H9 (cell line): Measurements from ENCODE around the gene SYNC. TPM values are rescaled to one million over a fixed set of nuclear protein-coding genes. Genes with fewer than 3 reads are reported as not detected.

Experiments
- DNase-seq: peaks from one replicate; pipeline ENCODE4 v3.0.0-alpha.2; 2017
- H2AFZ ChIP-seq: one replicate; pipeline ENCODE4 v1.6.1; 2013; ENCODE audit warnings: mild to moderate bottlenecking, low read length, control low read depth, moderate library complexity
- H2AK5ac ChIP-seq: 2 replicates; pipeline ENCODE4 v1.6.1; 2013; ENCODE audit warnings: low read length, control low read depth, mixed read lengths; ENCODE audit not compliant: insufficient read length
- H2BK120ac ChIP-seq: one replicate; pipeline ENCODE4 v1.6.1; 2013; ENCODE audit warnings: low read depth, mild to moderate bottlenecking, low read length, control low read depth, inconsistent platforms; ENCODE audit not compliant: poor library complexity, severe bottlenecking
- H2BK12ac ChIP-seq: 2 replicates; pipeline ENCODE4 v1.6.1; 2013; ENCODE audit warnings: low read length, control low read depth, mixed read lengths, low read depth; ENCODE audit not compliant: insufficient read length
- H2BK15ac ChIP-seq: 2 replicates; pipeline ENCODE4 v1.6.1; 2013; ENCODE audit warnings: low read depth, low read length, control low read depth
- H2BK20ac ChIP-seq: one replicate; pipeline ENCODE4 v1.6.1; 2013; ENCODE audit warnings: low read depth, mild to moderate bottlenecking, low read length, control low read depth, inconsistent platforms; ENCODE audit not compliant: poor library complexity, severe bottlenecking
- H2BK5ac ChIP-seq: 2 replicates; pipeline ENCODE4 v1.6.1; 2013; ENCODE audit warnings: low read length, control low read depth, mixed read lengths; ENCODE audit not compliant: insufficient read length
- H3K14ac ChIP-seq: 2 replicates; pipeline ENCODE4 v1.6.1; 2013; ENCODE audit warnings: low read length, control low read depth; ENCODE audit not compliant: insufficient read depth
- H3K18ac ChIP-seq: 2 replicates; pipeline ENCODE4 v1.6.1; 2013; ENCODE audit warnings: low read depth, mild to moderate bottlenecking, mixed read lengths, low read length, control low read depth; ENCODE audit not compliant: insufficient read length
- H3K23ac ChIP-seq: 2 replicates; pipeline ENCODE4 v1.6.1; 2013; ENCODE audit warnings: low read length, control low read depth, mixed read lengths, low read depth; ENCODE audit not compliant: insufficient read length
- H3K23me2 ChIP-seq: 2 replicates; pipeline ENCODE4 v1.6.1; 2013; ENCODE audit warnings: low read depth, mild to moderate bottlenecking, mixed read lengths, low read length, control low read depth; ENCODE audit not compliant: insufficient read length, poor library complexity, severe bottlenecking
- H3K27ac ChIP-seq: 2 replicates; pipeline ENCODE4 v1.5.1; 2013; ENCODE audit warnings: low read length, control low read depth, mixed read lengths, low read depth; ENCODE audit not compliant: insufficient read length
- H3K27me3 ChIP-seq: 2 replicates; pipeline ENCODE4 v1.6.1; 2013; ENCODE audit warnings: low read length, control low read depth, inconsistent platforms; ENCODE audit not compliant: insufficient read depth
- H3K4ac ChIP-seq: 2 replicates; pipeline ENCODE4 v1.6.1; 2013; ENCODE audit warnings: low read depth, mild to moderate bottlenecking, control low read depth, inconsistent platforms, low read length, moderate library complexity
- H3K4me1 ChIP-seq: 2 replicates; pipeline ENCODE4 v1.6.1; 2013; ENCODE audit warnings: low read length, control low read depth, inconsistent platforms; ENCODE audit not compliant: insufficient read depth
- H3K4me2 ChIP-seq: 2 replicates; pipeline ENCODE4 v1.6.1; 2013; ENCODE audit warnings: low read length, control low read depth, mixed read lengths; ENCODE audit not compliant: insufficient read length, insufficient read depth
- H3K56ac ChIP-seq: 2 replicates; pipeline ENCODE4 v1.6.1; 2013; ENCODE audit warnings: low read depth, mild to moderate bottlenecking, mixed read lengths, low read length, control low read depth; ENCODE audit not compliant: insufficient read length
- H3K79me1 ChIP-seq: 2 replicates; pipeline ENCODE4 v1.6.1; 2013; ENCODE audit warnings: low read depth, mild to moderate bottlenecking, moderate library complexity, low read length, control low read depth, inconsistent platforms; ENCODE audit not compliant: insufficient read depth, poor library complexity, severe bottlenecking
- H3K79me2 ChIP-seq: 2 replicates; pipeline ENCODE4 v1.6.1; 2013; ENCODE audit warnings: low read length, control low read depth, inconsistent platforms; ENCODE audit not compliant: insufficient read depth
- H3K9ac ChIP-seq: 2 replicates; pipeline ENCODE4 v1.6.1; 2013; ENCODE audit warnings: low read length, control low read depth, mixed read lengths; ENCODE audit not compliant: insufficient read length; ENCODE audit errors: extremely low read depth
- H3K9me3 ChIP-seq: one replicate; pipeline ENCODE4 v1.6.1; 2013; ENCODE audit warnings: low read depth, low read length, inconsistent platforms; ENCODE audit not compliant: control insufficient read depth
- H3T11ph ChIP-seq: one replicate; pipeline ENCODE4 v1.6.1; 2013; ENCODE audit warnings: mild to moderate bottlenecking, low read length, control low read depth, inconsistent platforms
- H4K20me1 ChIP-seq: one replicate; pipeline ENCODE4 v1.6.1; 2013; ENCODE audit not compliant: control insufficient read depth, insufficient read length, insufficient read depth
- H4K5ac ChIP-seq: 2 replicates; pipeline ENCODE4 v1.6.1; 2013; ENCODE audit warnings: low read depth, mild to moderate bottlenecking, mixed read lengths, low read length, control low read depth; ENCODE audit not compliant: insufficient read length
- H4K8ac ChIP-seq: replicated peaks from 2 replicates; pipeline ENCODE4 v1.6.1; 2013; ENCODE audit warnings: low read length, control low read depth, mixed read lengths, low read depth; ENCODE audit not compliant: insufficient read length
- H4K91ac ChIP-seq: 2 replicates; pipeline ENCODE4 v1.6.1; 2013; ENCODE audit warnings: low read depth, mild to moderate bottlenecking, moderate library complexity, mixed read lengths, low read length, control low read depth; ENCODE audit not compliant: insufficient read length
- H3K27ac Mint-ChIP-seq, 3 experiments: 2 replicates in 2 of 3; 3 replicates in 1 of 3; pipeline ENCODE4 v1.8.0; 2020 to 2021; ENCODE audit warnings: mixed read lengths in 3 of 3, mild to moderate bottlenecking in 1 of 3, moderate library complexity in 1 of 3
- H3K27me3 Mint-ChIP-seq: 2 replicates; pipeline ENCODE4 v1.8.0; 2021; ENCODE audit warnings: low read depth, mild to moderate bottlenecking, moderate library complexity, mixed read lengths
- H3K36me3 Mint-ChIP-seq, 3 experiments: 2 replicates in 2 of 3; 3 replicates in 1 of 3; pipeline ENCODE4 v1.8.0; 2020 to 2021; ENCODE audit warnings: low read depth in 3 of 3, mixed read lengths in 3 of 3; ENCODE audit not compliant: insufficient read depth in 1 of 3
- H3K4me1 Mint-ChIP-seq, 2 experiments: 2 replicates each; pipeline ENCODE4 v1.8.0; 2020; ENCODE audit warnings: mixed read lengths in 2 of 2
- H3K4me3 Mint-ChIP-seq, 2 experiments: 2 replicates in 1 of 2; 3 replicates in 1 of 2; pipeline ENCODE4 v1.8.0; 2020 to 2021; ENCODE audit warnings: mild to moderate bottlenecking in 2 of 2, mixed read lengths in 2 of 2, moderate library complexity in 1 of 2
- H3K9me3 Mint-ChIP-seq, 2 experiments: 2 replicates in 1 of 2; 3 replicates in 1 of 2; pipeline ENCODE4 v1.8.0; 2020; ENCODE audit warnings: mild to moderate bottlenecking in 2 of 2, mixed read lengths in 2 of 2, moderate library complexity in 1 of 2
- WGBS: extraction: QIAGEN DNeasy Blood & Tissue Kit; methylation state at CpG from one replicate; pipeline ENCODE4 v1.1.7; 2013; ENCODE audit warnings: missing lambda C conversion rate, low lambda C conversion rate, mixed read lengths; ENCODE audit not compliant: insufficient read length; ENCODE audit errors: extremely low coverage; 5-methylcytosine and 5-hydroxymethylcytosine counted together
- total RNA-seq: library from RNA; stranded (reverse); gene quantifications from 2 replicates; pipeline ENCODE4 v1.2.1, GENCODE V29; 2021
- TF ChIP-seq, protein P1 (sequence below): fragments of 200-600 bp; sonication (generic); conservative IDR thresholded peaks from 3 replicates; pipeline ENCODE4 v1.8.0; 2021; ENCODE audit warnings: antibody characterized with exemption, mild to moderate bottlenecking

Gene SYNC
- total RNA-seq, 1 experiment from 2014 or later = 0.15 TPM

DNA sequence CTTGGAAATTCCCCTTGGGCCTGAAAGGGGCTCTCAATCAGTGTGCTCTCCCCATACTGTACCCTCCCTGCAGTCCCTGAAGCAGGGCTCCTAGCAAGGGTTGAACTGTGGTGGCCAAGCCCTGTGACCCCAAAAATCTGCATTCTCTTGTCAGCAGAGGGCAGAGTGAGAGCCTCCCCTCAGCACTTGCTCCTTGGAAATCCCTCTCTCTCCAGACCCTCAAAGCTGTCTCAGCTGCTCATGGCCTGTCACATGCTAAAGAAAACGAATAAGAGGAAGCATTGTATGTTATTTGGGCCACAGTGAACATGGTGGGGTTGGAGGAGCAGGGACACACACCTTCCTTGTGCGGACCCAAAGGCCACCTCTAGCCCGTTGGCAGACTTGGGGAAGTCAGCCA lies 47.2 kb upstream of the SYNC start:
- no peak overlapping the region for H4K91ac ChIP-seq
- H3K23me2 ChIP-seq = peaks cover 5% of the 10 kb centered on the region
- H3K9me3 ChIP-seq = no peaks in the 10 kb centered on the region
- no peak overlapping the region for H2BK120ac ChIP-seq
- no peak overlapping the region for H3T11ph ChIP-seq
- no peak overlapping the region; a peak in 2 of 7 replicates for H3K27ac Mint-ChIP-seq
- no peaks in the 10 kb centered on the region for H3K27me3 ChIP-seq
- H2AFZ ChIP-seq = no peak overlapping the region
- no peak overlapping the region for H3K4me3 Mint-ChIP-seq
- no peak overlapping the region for H3K14ac ChIP-seq
- H3K79me1 ChIP-seq = no peaks in the 10 kb centered on the region
- H2AK5ac ChIP-seq = no peak overlapping the region
- no peaks in the 10 kb centered on the region for H4K20me1 ChIP-seq
- H3K18ac ChIP-seq = no peak overlapping the region
- H2BK5ac ChIP-seq = no peak overlapping the region
- no peak overlapping the region for H2BK12ac ChIP-seq
- H3K23ac ChIP-seq = no peak overlapping the region
- no peak overlapping the region for H3K56ac ChIP-seq
- WGBS = no CpG with 5 or more reads among the region's 3 CpGs
- H4K5ac ChIP-seq = no peak overlapping the region
- H3K27me3 Mint-ChIP-seq = no peaks in the 10 kb centered on the region
- H2BK15ac ChIP-seq = no peak overlapping the region
- no peak overlapping the region for H3K27ac ChIP-seq
- peaks cover 3% of the 10 kb centered on the region; the same call in 1 of the 2 replicates for H3K79me2 ChIP-seq
- peaks cover 16 to 18% of the 10 kb centered on the region in 2 experiments for H3K4me1 Mint-ChIP-seq
- H3K9ac ChIP-seq = no peak overlapping the region
- H2BK20ac ChIP-seq = no peak overlapping the region
- TF ChIP-seq, protein P1, sequence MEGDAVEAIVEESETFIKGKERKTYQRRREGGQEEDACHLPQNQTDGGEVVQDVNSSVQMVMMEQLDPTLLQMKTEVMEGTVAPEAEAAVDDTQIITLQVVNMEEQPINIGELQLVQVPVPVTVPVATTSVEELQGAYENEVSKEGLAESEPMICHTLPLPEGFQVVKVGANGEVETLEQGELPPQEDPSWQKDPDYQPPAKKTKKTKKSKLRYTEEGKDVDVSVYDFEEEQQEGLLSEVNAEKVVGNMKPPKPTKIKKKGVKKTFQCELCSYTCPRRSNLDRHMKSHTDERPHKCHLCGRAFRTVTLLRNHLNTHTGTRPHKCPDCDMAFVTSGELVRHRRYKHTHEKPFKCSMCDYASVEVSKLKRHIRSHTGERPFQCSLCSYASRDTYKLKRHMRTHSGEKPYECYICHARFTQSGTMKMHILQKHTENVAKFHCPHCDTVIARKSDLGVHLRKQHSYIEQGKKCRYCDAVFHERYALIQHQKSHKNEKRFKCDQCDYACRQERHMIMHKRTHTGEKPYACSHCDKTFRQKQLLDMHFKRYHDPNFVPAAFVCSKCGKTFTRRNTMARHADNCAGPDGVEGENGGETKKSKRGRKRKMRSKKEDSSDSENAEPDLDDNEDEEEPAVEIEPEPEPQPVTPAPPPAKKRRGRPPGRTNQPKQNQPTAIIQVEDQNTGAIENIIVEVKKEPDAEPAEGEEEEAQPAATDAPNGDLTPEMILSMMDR = no peak; the same call in 2 of the 3 replicates
- H4K8ac ChIP-seq = no peak overlapping the region
- no peak overlapping the region for H3K4ac ChIP-seq
- DNase-seq = no peak
- no peaks in the 10 kb centered on the region for H3K9me3 Mint-ChIP-seq
- H3K4me1 ChIP-seq = no peaks in the 10 kb centered on the region
- no peak overlapping the region for H3K4me2 ChIP-seq
- peaks cover 0 to 5% (median 3%) of the 10 kb centered on the region in 3 experiments; a peak in 3 of 7 replicates for H3K36me3 Mint-ChIP-seq
